ENCODE measurements around the gene CD4.

DNA sequence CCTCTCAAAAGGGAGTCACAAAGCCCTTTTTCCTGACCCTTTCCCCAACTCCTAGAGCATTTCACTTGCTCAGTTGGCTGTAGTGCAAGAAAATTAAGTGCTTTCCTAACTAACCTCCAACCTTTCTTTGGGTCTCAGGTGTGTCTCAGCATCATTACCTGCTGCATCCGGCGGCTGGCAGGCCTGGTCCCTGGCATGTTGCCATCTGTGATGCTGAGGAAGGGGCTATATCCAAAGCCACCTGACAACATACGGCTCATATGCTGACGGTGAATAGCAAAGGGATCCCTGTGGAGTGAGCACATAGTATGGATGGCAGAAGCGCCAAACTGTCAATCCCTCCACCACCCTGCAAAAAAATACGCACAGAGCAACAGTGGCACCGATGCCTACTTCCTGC, 37.6 kb upstream of the CD4 start:
- TF ChIP-seq, protein P1, sequence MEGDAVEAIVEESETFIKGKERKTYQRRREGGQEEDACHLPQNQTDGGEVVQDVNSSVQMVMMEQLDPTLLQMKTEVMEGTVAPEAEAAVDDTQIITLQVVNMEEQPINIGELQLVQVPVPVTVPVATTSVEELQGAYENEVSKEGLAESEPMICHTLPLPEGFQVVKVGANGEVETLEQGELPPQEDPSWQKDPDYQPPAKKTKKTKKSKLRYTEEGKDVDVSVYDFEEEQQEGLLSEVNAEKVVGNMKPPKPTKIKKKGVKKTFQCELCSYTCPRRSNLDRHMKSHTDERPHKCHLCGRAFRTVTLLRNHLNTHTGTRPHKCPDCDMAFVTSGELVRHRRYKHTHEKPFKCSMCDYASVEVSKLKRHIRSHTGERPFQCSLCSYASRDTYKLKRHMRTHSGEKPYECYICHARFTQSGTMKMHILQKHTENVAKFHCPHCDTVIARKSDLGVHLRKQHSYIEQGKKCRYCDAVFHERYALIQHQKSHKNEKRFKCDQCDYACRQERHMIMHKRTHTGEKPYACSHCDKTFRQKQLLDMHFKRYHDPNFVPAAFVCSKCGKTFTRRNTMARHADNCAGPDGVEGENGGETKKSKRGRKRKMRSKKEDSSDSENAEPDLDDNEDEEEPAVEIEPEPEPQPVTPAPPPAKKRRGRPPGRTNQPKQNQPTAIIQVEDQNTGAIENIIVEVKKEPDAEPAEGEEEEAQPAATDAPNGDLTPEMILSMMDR (IDR thresholded peaks at IDR 0.05; ENCODE audit: low read depth, low read length, poor library complexity, severe bottlenecking), result no peak
- TF ChIP-seq EZH2phosphoT487 (IDR thresholded peaks at IDR 0.05; ENCODE audit: borderline replicate concordance, low read length), result no peak
